Astrocyte (in vitro differentiated cells and primary cell): Measurements from ENCODE around the gene CDT1.

ENCODE experiments used
- EZH2 ChIP-seq: IDR thresholded peaks from 2 replicates; pipeline ENCODE4 v1.6.1; 2012; ENCODE audit warnings: mild to moderate bottlenecking, low read length, inconsistent platforms; ENCODE audit not compliant: insufficient read depth
- TF ChIP-seq, protein P1 (sequence below): IDR thresholded peaks from 2 replicates; pipeline ENCODE4 v1.5.1; 2011; ENCODE audit warnings: low read depth, mild to moderate bottlenecking, inconsistent platforms, low read length, moderate library complexity; ENCODE audit not compliant: insufficient read depth

DNA sequence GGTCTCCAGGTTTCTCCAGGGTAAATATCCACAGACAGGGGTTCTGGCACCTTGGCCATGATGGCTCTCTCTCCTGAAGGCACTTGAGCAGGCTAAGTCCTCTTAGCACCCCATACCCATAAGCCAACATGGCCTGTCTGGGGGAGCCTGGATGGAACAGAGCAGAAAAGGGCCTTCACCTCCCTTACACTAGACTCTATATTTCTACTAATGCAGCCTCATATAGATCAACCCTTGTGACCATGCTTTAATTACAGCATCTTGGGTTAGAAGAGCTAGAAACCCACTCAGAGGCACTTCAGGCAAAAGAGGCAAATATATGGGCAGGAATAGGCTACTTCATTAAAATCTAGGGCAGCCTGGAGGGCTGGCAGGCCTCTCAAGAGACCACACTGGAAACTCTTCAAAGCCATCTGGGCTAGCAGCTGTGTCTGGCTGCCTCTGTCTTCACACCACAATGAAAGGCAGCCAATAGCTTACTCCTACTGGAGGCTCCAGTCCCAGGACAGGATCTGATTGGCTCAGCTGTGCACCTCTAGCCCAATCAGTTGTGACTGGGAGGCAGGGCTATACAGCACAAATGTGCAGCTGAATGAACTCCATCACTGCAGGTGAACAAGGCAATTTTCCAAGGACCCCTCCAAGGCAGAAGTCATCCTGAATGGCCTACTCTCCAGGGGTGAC, 4.7 kb upstream of the CDT1 start:
- TF ChIP-seq EZH2: no peak
- TF ChIP-seq, protein P1, sequence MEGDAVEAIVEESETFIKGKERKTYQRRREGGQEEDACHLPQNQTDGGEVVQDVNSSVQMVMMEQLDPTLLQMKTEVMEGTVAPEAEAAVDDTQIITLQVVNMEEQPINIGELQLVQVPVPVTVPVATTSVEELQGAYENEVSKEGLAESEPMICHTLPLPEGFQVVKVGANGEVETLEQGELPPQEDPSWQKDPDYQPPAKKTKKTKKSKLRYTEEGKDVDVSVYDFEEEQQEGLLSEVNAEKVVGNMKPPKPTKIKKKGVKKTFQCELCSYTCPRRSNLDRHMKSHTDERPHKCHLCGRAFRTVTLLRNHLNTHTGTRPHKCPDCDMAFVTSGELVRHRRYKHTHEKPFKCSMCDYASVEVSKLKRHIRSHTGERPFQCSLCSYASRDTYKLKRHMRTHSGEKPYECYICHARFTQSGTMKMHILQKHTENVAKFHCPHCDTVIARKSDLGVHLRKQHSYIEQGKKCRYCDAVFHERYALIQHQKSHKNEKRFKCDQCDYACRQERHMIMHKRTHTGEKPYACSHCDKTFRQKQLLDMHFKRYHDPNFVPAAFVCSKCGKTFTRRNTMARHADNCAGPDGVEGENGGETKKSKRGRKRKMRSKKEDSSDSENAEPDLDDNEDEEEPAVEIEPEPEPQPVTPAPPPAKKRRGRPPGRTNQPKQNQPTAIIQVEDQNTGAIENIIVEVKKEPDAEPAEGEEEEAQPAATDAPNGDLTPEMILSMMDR: no peak
